SK-N-SH (cell line): ENCODE measurements around the gene PXT1. TPM values are rescaled to one million over a fixed set of nuclear protein-coding genes. Genes with fewer than 3 reads are reported as not detected.

Experiments used
- CTCF ChIA-PET: fragments of 300-600, 350-600 bp; formaldehyde crosslinking; extraction: SDS; loops from one replicate; lab custom pipeline; 2021; lab: Yijun Ruan, JAX
- POLR2A ChIA-PET: fragments of 350-600 bp; sonication (Branson Sonifier 250); formaldehyde crosslinking; extraction: SDS; loops from one replicate; lab custom pipeline; 2020; ENCODE audit warnings: antibody characterized with exemption, inconsistent platforms; lab: Yijun Ruan, JAX
- DNase-seq: peaks from one replicate; pipeline ENCODE4 v3.0.0; 2012
- H2AFZ ChIP-seq: fragments of 200-600 bp; sonication (generic); 2 replicates; pipeline ENCODE4 v1.8.1; 2016; ENCODE audit warnings: antibody characterized with exemption, mild to moderate bottlenecking, low read depth
- H3F3A ChIP-seq: fragments of 200-600 bp; sonication (generic); replicated peaks from 2 replicates; pipeline ENCODE3; 2016; ENCODE audit warnings: antibody characterized with exemption, mild to moderate bottlenecking; ENCODE audit not compliant: insufficient read depth
- H3K27ac ChIP-seq, 2 experiments: fragments of 200-500 bp in 1 of 2; fragments of 200-600 bp in 1 of 2; sonication (Bioruptor generic) in 1 of 2; sonication (generic), shearing (Covaris generic) in 1 of 2; 2 replicates each; pipeline versions ENCODE4 v1.5.1 to v1.6.1; 2014 to 2016; ENCODE audit warnings: low read depth in 2 of 2, inconsistent platforms in 1 of 2, low read length in 1 of 2, mild to moderate bottlenecking in 1 of 2, mixed read lengths in 1 of 2
- H3K27me3 ChIP-seq: fragments of 200-600 bp; sonication (generic), shearing (Covaris generic); 2 replicates; pipeline ENCODE4 v1.6.1; 2016; ENCODE audit warnings: mixed run types; ENCODE audit not compliant: insufficient read depth
- H3K36me3 ChIP-seq, 2 experiments: fragments of 200-500 bp in 1 of 2; fragments of 200-600 bp in 1 of 2; sonication (Bioruptor generic) in 1 of 2; sonication (generic) in 1 of 2; replicated peaks in 1 of 2; 2 replicates each; pipeline versions ENCODE3 to v1.5.1; 2014 to 2016; ENCODE audit warnings: low read length in 1 of 2, mild to moderate bottlenecking in 1 of 2; ENCODE audit not compliant: insufficient read depth in 2 of 2, control insufficient read depth in 1 of 2
- H3K4me1 ChIP-seq, 2 experiments: fragments of 200-500 bp in 1 of 2; fragments of 200-600 bp in 1 of 2; sonication (Bioruptor generic) in 1 of 2; sonication (generic), shearing (Covaris generic) in 1 of 2; 2 replicates each; pipeline versions ENCODE4 v1.5.1 to v1.6.1; 2014 to 2016; ENCODE audit warnings: low read depth in 1 of 2, low read length in 1 of 2, mixed run types in 1 of 2; ENCODE audit not compliant: insufficient read depth in 2 of 2, control insufficient read depth in 1 of 2
- H3K4me2 ChIP-seq: fragments of 200-600 bp; sonication (generic), shearing (Covaris generic); 2 replicates; pipeline ENCODE4 v1.6.1; 2017; ENCODE audit warnings: mixed run types
- H3K4me3 ChIP-seq, 2 experiments: fragments of 200-500 bp in 1 of 2; fragments of 200-600 bp in 1 of 2; sonication (Bioruptor generic) in 1 of 2; sonication (generic), shearing (Covaris generic) in 1 of 2; 2 replicates each; pipeline versions ENCODE4 v1.5.1 to v1.8.1; 2014 to 2016; ENCODE audit warnings: low read depth in 2 of 2, inconsistent platforms in 1 of 2, low read length in 1 of 2, mild to moderate bottlenecking in 1 of 2, mixed read lengths in 1 of 2, moderate library complexity in 1 of 2
- H3K79me2 ChIP-seq: fragments of 200-600 bp; sonication (generic); 2 replicates; pipeline ENCODE4 v1.8.1; 2017; ENCODE audit warnings: mild to moderate bottlenecking; ENCODE audit not compliant: insufficient read depth
- H3K9ac ChIP-seq: fragments of 200-600 bp; sonication (generic); 2 replicates; pipeline ENCODE4 v1.6.1; 2017; ENCODE audit warnings: mixed run types
- H3K9me2 ChIP-seq: fragments of 200-600 bp; sonication (generic); 2 replicates; pipeline ENCODE4 v1.6.1; 2017; ENCODE audit warnings: mixed run types
- H3K9me3 ChIP-seq: fragments of 200-600 bp; sonication (generic); 2 replicates; pipeline ENCODE4 v1.6.1; 2017; ENCODE audit warnings: mixed run types, mild to moderate bottlenecking, moderate library complexity
- H4K20me1 ChIP-seq: fragments of 200-600 bp; sonication (generic); 2 replicates; pipeline ENCODE4 v1.6.1; 2017; ENCODE audit warnings: mild to moderate bottlenecking, mixed run types; ENCODE audit not compliant: insufficient read depth
- EP300 ChIP-seq, 2 experiments: IDR thresholded peaks; 2 replicates each; pipeline versions ENCODE4 v1.4.0 to v1.6.1; 2012; ENCODE audit warnings: borderline replicate concordance in 1 of 2, low read depth in 1 of 2, low read length in 1 of 2
- FOXJ3 ChIP-seq: sonication (generic); formaldehyde crosslinking; IDR thresholded peaks from 2 replicates; pipeline ENCODE4 v1.5.1; 2020; ENCODE audit warnings: mild to moderate bottlenecking, missing genetic modification reagents
- FOXM1 ChIP-seq: IDR thresholded peaks from 2 replicates; pipeline ENCODE4 v1.4.0; 2012; ENCODE audit warnings: low read depth, mild to moderate bottlenecking
- GATA2 ChIP-seq: sonication (generic); formaldehyde crosslinking; IDR thresholded peaks from 2 replicates; pipeline ENCODE4 v1.5.0; 2020; ENCODE audit warnings: mild to moderate bottlenecking, missing genetic modification reagents
- JUND ChIP-seq: IDR thresholded peaks from 2 replicates; pipeline ENCODE4 v1.4.0; 2012
- NRF1 ChIP-seq: IDR thresholded peaks from 2 replicates; pipeline ENCODE4 v1.6.1; 2012; ENCODE audit warnings: low read depth, mild to moderate bottlenecking, low read length
- RAD21 ChIP-seq: IDR thresholded peaks from 2 replicates; pipeline ENCODE4 v1.6.1; 2012; ENCODE audit warnings: mild to moderate bottlenecking, low read length
- RCOR1 ChIP-seq: fragments of 150-350 bp; IDR thresholded peaks from 2 replicates; pipeline ENCODE4 v1.6.1; 2017; ENCODE audit warnings: antibody characterized with exemption, low read length
- TAF1 ChIP-seq: IDR thresholded peaks from 2 replicates; pipeline ENCODE4 v1.6.1; 2012; ENCODE audit warnings: low read depth, mild to moderate bottlenecking, low read length, moderate library complexity, borderline replicate concordance
- WGBS: methylation state at CpG from one replicate; pipeline ENCODE4 v1.1.6; 2017; ENCODE audit warnings: low lambda C conversion rate; 5-methylcytosine and 5-hydroxymethylcytosine counted together
- polyA plus RNA-seq, 3 experiments: library from polyadenylated mRNA; depleted of rRNA; stranded (reverse); fragments of >200 nt; gene quantifications; 2 replicates each; pipeline ENCODE4 v1.2.3, GENCODE V29; 2012
- TF ChIP-seq, protein P1 (sequence below): IDR thresholded peaks from 2 replicates; pipeline ENCODE4 v1.6.1; 2012; ENCODE audit warnings: mild to moderate bottlenecking, low read depth, low read length, moderate library complexity
- TF ChIP-seq, protein P2 (sequence below): IDR thresholded peaks from 2 replicates; pipeline ENCODE4 v1.4.0; 2012; ENCODE audit warnings: low read depth

Gene PXT1
- polyA plus RNA-seq, 1 of the 3 experiments (the other 2 are of a cell fraction) = not detected

DNA sequence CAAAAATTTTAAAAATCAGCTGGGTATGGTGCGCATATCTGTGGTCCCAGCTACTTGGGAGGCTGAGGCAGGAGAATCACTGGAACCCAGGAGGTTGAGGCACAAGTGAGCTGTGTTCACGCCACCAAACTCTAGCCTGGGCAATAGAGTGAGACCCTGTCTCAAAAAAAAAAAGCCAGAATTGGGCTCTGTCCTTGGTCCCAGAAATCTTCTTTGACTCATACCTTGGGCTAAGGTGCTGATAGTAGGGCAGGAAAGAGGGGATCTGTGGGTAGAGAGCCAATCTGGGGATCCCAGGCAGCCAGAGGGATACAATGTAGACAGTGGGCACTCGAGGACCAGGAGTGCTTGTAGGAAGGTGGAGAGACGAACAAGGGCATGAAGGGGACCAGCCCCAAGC lies 68.5 kb downstream of the PXT1 start:
- TF ChIP-seq RCOR1 = no peak
- TF ChIP-seq FOXM1 = no peak
- TF ChIP-seq, protein P1, sequence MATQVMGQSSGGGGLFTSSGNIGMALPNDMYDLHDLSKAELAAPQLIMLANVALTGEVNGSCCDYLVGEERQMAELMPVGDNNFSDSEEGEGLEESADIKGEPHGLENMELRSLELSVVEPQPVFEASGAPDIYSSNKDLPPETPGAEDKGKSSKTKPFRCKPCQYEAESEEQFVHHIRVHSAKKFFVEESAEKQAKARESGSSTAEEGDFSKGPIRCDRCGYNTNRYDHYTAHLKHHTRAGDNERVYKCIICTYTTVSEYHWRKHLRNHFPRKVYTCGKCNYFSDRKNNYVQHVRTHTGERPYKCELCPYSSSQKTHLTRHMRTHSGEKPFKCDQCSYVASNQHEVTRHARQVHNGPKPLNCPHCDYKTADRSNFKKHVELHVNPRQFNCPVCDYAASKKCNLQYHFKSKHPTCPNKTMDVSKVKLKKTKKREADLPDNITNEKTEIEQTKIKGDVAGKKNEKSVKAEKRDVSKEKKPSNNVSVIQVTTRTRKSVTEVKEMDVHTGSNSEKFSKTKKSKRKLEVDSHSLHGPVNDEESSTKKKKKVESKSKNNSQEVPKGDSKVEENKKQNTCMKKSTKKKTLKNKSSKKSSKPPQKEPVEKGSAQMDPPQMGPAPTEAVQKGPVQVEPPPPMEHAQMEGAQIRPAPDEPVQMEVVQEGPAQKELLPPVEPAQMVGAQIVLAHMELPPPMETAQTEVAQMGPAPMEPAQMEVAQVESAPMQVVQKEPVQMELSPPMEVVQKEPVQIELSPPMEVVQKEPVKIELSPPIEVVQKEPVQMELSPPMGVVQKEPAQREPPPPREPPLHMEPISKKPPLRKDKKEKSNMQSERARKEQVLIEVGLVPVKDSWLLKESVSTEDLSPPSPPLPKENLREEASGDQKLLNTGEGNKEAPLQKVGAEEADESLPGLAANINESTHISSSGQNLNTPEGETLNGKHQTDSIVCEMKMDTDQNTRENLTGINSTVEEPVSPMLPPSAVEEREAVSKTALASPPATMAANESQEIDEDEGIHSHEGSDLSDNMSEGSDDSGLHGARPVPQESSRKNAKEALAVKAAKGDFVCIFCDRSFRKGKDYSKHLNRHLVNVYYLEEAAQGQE = peak; percentile 42; the same call in 1 of the 2 replicates
- no peak for TF ChIP-seq GATA2 (CRISPR knock-in tag)
- TF ChIP-seq, all 33 proteins: peak for 1
- DNase-seq = no peak
- H3K79me2 ChIP-seq = no peaks in the 10 kb centered on the region
- H4K20me1 ChIP-seq = no peaks in the 10 kb centered on the region
- no peaks in the 10 kb centered on the region for H3K9me3 ChIP-seq
- H3K27ac ChIP-seq = no peak overlapping the region
- H3K4me2 ChIP-seq = no peak overlapping the region
- CTCF ChIA-PET = interaction anchor here (1.0 to 1.3 kb wide), 2 partner anchors 33 to 105 kb away, joined by 4 to 5 read pairs; no protein-coding TSS in a partner anchor
- H3F3A ChIP-seq = no peaks in the 10 kb centered on the region
- no peak overlapping the region for H3K4me3 ChIP-seq
- H3K4me1 ChIP-seq = peaks cover 0 to 5% of the 10 kb centered on the region in 2 experiments; a peak in 1 of 4 replicates
- H3K27me3 ChIP-seq = no peaks in the 10 kb centered on the region
- H2AFZ ChIP-seq = no peak overlapping the region
- 69% methylated on average over 4 of the region's 4 CpGs for WGBS
- H3K9me2 ChIP-seq = no peaks in the 10 kb centered on the region
- POLR2A ChIA-PET = no interaction called here
- H3K9ac ChIP-seq = no peak overlapping the region
- no peaks in the 10 kb centered on the region for H3K36me3 ChIP-seq

DNA sequence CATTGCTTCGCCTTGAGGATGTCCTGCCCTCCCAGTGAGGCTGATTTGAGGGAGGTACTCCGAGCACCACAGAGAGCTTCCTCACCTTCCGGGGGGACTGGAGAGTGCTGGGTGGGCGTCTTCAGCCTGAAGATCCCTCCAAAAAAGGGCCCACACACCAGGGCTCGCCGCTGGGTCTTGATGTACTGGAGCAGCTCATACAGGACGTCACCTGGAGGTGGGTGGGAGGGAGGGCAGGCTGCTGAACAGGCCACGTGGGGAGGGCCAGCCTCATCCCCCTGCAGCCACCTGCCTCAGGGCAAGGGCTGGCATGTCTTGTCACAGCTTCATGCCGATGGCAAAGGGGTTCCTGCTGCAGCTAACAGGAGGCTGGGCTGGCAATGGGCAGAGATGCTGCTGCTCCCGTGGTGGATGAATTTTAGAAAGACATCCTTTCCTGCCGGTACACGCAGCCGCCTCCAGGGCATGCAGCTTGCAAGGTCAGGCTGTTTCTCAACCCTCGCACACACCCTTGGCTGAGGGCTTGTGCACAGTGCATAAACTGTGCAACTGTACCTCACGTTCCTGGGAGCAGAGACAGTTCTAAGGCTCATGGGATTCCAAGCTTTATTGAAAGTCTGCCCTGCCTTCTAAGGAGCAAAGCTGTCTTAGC lies 69.2 kb downstream of the PXT1 start:
- H3K27me3 ChIP-seq = no peaks in the 10 kb centered on the region
- H3F3A ChIP-seq = no peaks in the 10 kb centered on the region
- no peak overlapping the region for H3K27ac ChIP-seq
- H3K4me2 ChIP-seq = no peak overlapping the region
- peak; percentile 57 for DNase-seq
- H2AFZ ChIP-seq = no peak overlapping the region
- no peaks in the 10 kb centered on the region for H3K9me3 ChIP-seq
- H3K9ac ChIP-seq = no peak overlapping the region
- no peaks in the 10 kb centered on the region for H4K20me1 ChIP-seq
- no peaks in the 10 kb centered on the region for H3K36me3 ChIP-seq
- TF ChIP-seq FOXM1 (no peak), TAF1 (no peak), FOXJ3 (no peak), EP300 (IDR thresholded peaks at IDR 0.05; ENCODE audit: borderline replicate concordance in 1 of 2, low read depth in 1 of 2, low read length in 1 of 2) (no peak), JUND (no peak), NRF1 (no peak), RAD21 (no peak), RCOR1 (no peak)
- TF ChIP-seq, protein P2, sequence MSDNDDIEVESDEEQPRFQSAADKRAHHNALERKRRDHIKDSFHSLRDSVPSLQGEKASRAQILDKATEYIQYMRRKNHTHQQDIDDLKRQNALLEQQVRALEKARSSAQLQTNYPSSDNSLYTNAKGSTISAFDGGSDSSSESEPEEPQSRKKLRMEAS = no peak
- TF ChIP-seq, protein P1 = no peak
- ChIA-PET POLR2A (no interaction called here), CTCF (interaction anchor here (0.7 to 1.3 kb wide), 3 partner anchors 33 to 346 kb away, joined by 3 to 5 read pairs (median 4); partner anchors contain the start of gene MAPK14)
- WGBS = 14% methylated on average over 4 of the region's 15 CpGs
- no peaks in the 10 kb centered on the region for H3K79me2 ChIP-seq
- H3K4me1 ChIP-seq = peaks cover 0 to 5% of the 10 kb centered on the region in 2 experiments; a peak in 1 of 4 replicates
- H3K9me2 ChIP-seq = no peaks in the 10 kb centered on the region
- no peak overlapping the region for H3K4me3 ChIP-seq
